MM.1S (cell line): ENCODE results near the gene UBP1.

Source experiments
- DNase-seq: peaks from one replicate; pipeline ENCODE4 v3.0.0-alpha.2; 2015
- H2AFZ ChIP-seq: fragments of 300-600 bp; sonication (generic); 2 replicates; pipeline ENCODE4 v1.6.0; 2016; ENCODE audit warnings: antibody characterized with exemption, low read length
- H3F3A ChIP-seq: fragments of 300-600 bp; sonication (generic); 2 replicates; pipeline ENCODE4 v1.6.1; 2016; ENCODE audit warnings: mild to moderate bottlenecking, antibody characterized with exemption, low read length, moderate library complexity, mixed read lengths; ENCODE audit not compliant: insufficient read depth
- H3K27ac ChIP-seq: fragments of 300-600 bp; sonication (generic); 2 replicates; pipeline ENCODE4 v1.5.1; 2016; ENCODE audit warnings: mild to moderate bottlenecking, low read length
- H3K27me3 ChIP-seq: fragments of 300-600 bp; sonication (generic); replicated peaks from 2 replicates; pipeline ENCODE4 v1.6.0; 2016; ENCODE audit warnings: low read length; ENCODE audit not compliant: insufficient read depth
- H3K36me3 ChIP-seq: fragments of 300-600 bp; sonication (generic); replicated peaks from 2 replicates; pipeline ENCODE4 v1.6.1; 2016; ENCODE audit warnings: mild to moderate bottlenecking, low read length, mixed read lengths; ENCODE audit not compliant: insufficient read depth
- H3K4me1 ChIP-seq: fragments of 300-600 bp; sonication (generic); 2 replicates; pipeline ENCODE4 v1.6.1; 2016; ENCODE audit warnings: low read length, mixed read lengths
- H3K4me2 ChIP-seq: fragments of 300-600 bp; sonication (generic); 2 replicates; pipeline ENCODE4 v1.6.0; 2016; ENCODE audit warnings: low read depth, low read length
- H3K4me3 ChIP-seq: fragments of 300-600 bp; sonication (generic); 2 replicates; pipeline ENCODE4 v1.5.1; 2016; ENCODE audit warnings: low read length, mixed read lengths
- H3K79me2 ChIP-seq: fragments of 300-600 bp; sonication (generic); 2 replicates; pipeline ENCODE4 v1.6.1; 2016; ENCODE audit warnings: mixed run types, low read length, mixed read lengths
- H3K9ac ChIP-seq: fragments of 300-600 bp; sonication (generic); 2 replicates; pipeline ENCODE4 v1.6.1; 2016; ENCODE audit warnings: low read length, mixed read lengths
- H3K9me2 ChIP-seq: fragments of 300-600 bp; sonication (generic); replicated peaks from 2 replicates; pipeline ENCODE4 v1.6.1; 2016; ENCODE audit warnings: mild to moderate bottlenecking, low read length, mixed read lengths; ENCODE audit not compliant: insufficient read depth
- H3K9me3 ChIP-seq: fragments of 300-600 bp; sonication (generic); replicated peaks from 2 replicates; pipeline ENCODE4 v1.6.1; 2016; ENCODE audit warnings: mild to moderate bottlenecking, low read length, mixed read lengths; ENCODE audit not compliant: insufficient read depth
- H4K20me1 ChIP-seq: fragments of 300-600 bp; sonication (generic); 2 replicates; pipeline ENCODE4 v1.6.1; 2016; ENCODE audit warnings: mild to moderate bottlenecking, low read length, moderate library complexity, mixed read lengths; ENCODE audit not compliant: insufficient read depth
- CTCF ChIP-seq: fragments of 300-600 bp; sonication (generic); IDR thresholded peaks from 2 replicates; pipeline ENCODE4 v1.5.1; 2016; ENCODE audit warnings: antibody characterized with exemption, low read length, mixed read lengths
- EZH2 ChIP-seq: fragments of 300-600 bp; sonication (generic); optimal IDR thresholded peaks from 2 replicates; pipeline ENCODE3; 2017; ENCODE audit warnings: low read depth, mild to moderate bottlenecking, antibody characterized with exemption, low read length, mixed read lengths
- EZH2phosphoT487 ChIP-seq: fragments of 300-600 bp; sonication (generic); IDR thresholded peaks from 2 replicates; pipeline ENCODE4 v1.6.1; 2018; ENCODE audit warnings: antibody characterized with exemption, low read length

Gene UBP1, protein sequence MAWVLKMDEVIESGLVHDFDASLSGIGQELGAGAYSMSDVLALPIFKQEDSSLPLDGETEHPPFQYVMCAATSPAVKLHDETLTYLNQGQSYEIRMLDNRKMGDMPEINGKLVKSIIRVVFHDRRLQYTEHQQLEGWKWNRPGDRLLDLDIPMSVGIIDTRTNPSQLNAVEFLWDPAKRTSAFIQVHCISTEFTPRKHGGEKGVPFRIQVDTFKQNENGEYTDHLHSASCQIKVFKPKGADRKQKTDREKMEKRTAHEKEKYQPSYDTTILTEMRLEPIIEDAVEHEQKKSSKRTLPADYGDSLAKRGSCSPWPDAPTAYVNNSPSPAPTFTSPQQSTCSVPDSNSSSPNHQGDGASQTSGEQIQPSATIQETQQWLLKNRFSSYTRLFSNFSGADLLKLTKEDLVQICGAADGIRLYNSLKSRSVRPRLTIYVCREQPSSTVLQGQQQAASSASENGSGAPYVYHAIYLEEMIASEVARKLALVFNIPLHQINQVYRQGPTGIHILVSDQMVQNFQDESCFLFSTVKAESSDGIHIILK

DNA sequence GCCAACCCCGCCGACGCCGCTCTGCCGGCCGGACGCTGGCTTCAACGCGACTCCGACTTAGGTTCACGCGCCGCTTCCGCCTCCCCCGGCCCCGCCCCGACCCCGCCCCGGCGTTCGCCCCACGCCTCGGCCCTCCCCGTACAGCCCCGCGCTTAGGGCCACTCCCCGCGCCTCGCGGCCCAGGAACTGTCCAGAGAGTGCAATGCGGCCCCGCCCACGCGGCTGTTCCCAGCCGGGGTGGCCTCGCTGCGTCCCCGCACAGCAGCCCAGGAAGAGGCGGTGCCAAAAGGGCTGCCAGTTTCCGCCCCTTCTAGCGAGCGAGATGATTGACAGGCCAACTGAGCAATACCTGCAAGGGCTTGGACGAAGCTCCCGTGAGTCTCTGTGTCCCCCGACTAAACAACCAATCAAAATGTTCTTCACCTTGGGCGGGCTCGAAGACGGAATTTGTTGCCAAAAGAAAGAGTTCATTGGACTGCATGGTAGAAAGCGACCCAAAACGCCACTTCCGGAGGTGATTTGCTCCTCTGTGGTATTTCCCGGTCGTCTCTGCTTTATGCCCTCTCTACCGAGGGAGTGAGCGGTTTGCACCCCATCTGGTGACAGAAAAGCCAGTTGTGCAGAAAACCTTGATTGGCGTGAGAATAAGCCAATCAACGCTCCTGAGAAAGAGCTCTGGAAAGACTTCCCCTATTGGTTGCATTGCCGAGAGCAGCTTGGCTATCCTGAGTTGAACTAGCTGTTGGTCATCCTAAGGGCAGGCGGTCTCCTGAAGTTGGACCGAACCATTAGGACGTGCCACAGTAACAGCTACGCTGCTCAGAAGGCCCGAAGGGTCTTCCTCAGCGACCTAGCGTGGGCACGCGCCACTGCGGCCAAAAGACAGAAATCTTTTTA, at the start of gene UBP1:
UBP1 (minus strand) TSS at position 78 of the 897 bp plus-strand sequence. CDS start 557 bp downstream, outside the sequence.
- TF ChIP-seq EZH2 (no peak), EZH2phosphoT487 (no peak), CTCF (no peak)
- peaks cover 1% of the 10 kb centered on the region for H4K20me1 ChIP-seq
- no peaks in the 10 kb centered on the region for H3K9me3 ChIP-seq
- peaks cover 43% of the 10 kb centered on the region for H3K79me2 ChIP-seq
- H3K4me3 ChIP-seq = peak within 1 kb of the TSS; percentile 100
- H3K36me3 ChIP-seq = no peaks in the 10 kb centered on the region
- peak within 1 kb of the TSS; percentile 98 for H2AFZ ChIP-seq
- H3K4me2 ChIP-seq = peak within 1 kb of the TSS; percentile 75
- DNase-seq = peak; percentile 100
- H3K9ac ChIP-seq = peak within 1 kb of the TSS; percentile 98
- peaks cover 38% of the 10 kb centered on the region for H3F3A ChIP-seq
- peaks cover 11% of the 10 kb centered on the region for H3K4me1 ChIP-seq
- no peaks in the 10 kb centered on the region for H3K27me3 ChIP-seq
- peak within 1 kb of the TSS; percentile 99 for H3K27ac ChIP-seq
- no peaks in the 10 kb centered on the region for H3K9me2 ChIP-seq

GRCh38 chr3:33488683-33489082, 48.5 kb upstream of the UBP1 start:
- no peak overlapping the region for H3K4me3 ChIP-seq
- TF ChIP-seq EZH2phosphoT487 (no peak), EZH2 (no peak), CTCF (no peak)
- H3K4me2 ChIP-seq = no peak overlapping the region
- H3K27ac ChIP-seq = no peak overlapping the region
- no peaks in the 10 kb centered on the region for H3F3A ChIP-seq
- no peaks in the 10 kb centered on the region for H3K36me3 ChIP-seq
- DNase-seq = no peak
- H3K9me2 ChIP-seq = no peaks in the 10 kb centered on the region
- no peaks in the 10 kb centered on the region for H4K20me1 ChIP-seq
- H3K9me3 ChIP-seq = no peaks in the 10 kb centered on the region
- no peaks in the 10 kb centered on the region for H3K27me3 ChIP-seq
- no peaks in the 10 kb centered on the region for H3K79me2 ChIP-seq
- no peak overlapping the region for H3K9ac ChIP-seq
- no peak overlapping the region for H2AFZ ChIP-seq
- no peaks in the 10 kb centered on the region; the same call in 1 of the 2 replicates for H3K4me1 ChIP-seq

- no peak overlapping the region for H2AFZ ChIP-seq
These were observed 48.0 kb upstream of the UBP1 start for GRCh38 chr3:33488246-33488645.

More at GRCh38 chr3:33488246-33488645, 48.0 kb upstream of the UBP1 start:
- H3K9ac ChIP-seq = no peak overlapping the region
- no peak for DNase-seq
- H3K79me2 ChIP-seq = no peaks in the 10 kb centered on the region
- no peaks in the 10 kb centered on the region for H3K9me3 ChIP-seq
- H3K4me1 ChIP-seq = no peaks in the 10 kb centered on the region; the same call in 1 of the 2 replicates
- no peak overlapping the region for H3K4me3 ChIP-seq
- no peaks in the 10 kb centered on the region for H3K36me3 ChIP-seq
- no peaks in the 10 kb centered on the region for H3F3A ChIP-seq
- no peak for TF ChIP-seq CTCF
- TF ChIP-seq EZH2phosphoT487 = no peak
- no peak for TF ChIP-seq EZH2
- H3K27me3 ChIP-seq = no peaks in the 10 kb centered on the region
- H3K9me2 ChIP-seq = no peaks in the 10 kb centered on the region
- no peaks in the 10 kb centered on the region for H4K20me1 ChIP-seq
- H3K27ac ChIP-seq = no peak overlapping the region
- H3K4me2 ChIP-seq = no peak overlapping the region
